GM19023 (cell line): ENCODE results near the gene GSS.
"Not testable (repeated sequence)": the region's sequence is repeated elsewhere in the genome, so short reads cannot be mapped to it uniquely, and the experiment has no call there.

ENCODE experiments used
- ATAC-seq: cut with Tn5 transposase; IDR thresholded peaks from one replicate; pipeline ENCODE4 v1.9.1; 2021; ENCODE audit warnings: mild to moderate bottlenecking, moderate library complexity; ENCODE audit not compliant: unreplicated experiment

Gene GSS

GRCh38 chr20:34915749-34916455, 39.7 kb downstream of the GSS start:
- ATAC-seq = no peak

- ATAC-seq = no peak
Observed at GRCh38 chr20:34915131-34915530, 40.5 kb downstream of the GSS start.

GRCh38 chr20:34907616-34908469, 47.8 kb downstream of the GSS start:
- no peak for ATAC-seq

- no peak for ATAC-seq
Observed at GRCh38 chr20:34904202-34904621, 51.4 kb downstream of the GSS start.

- ATAC-seq = not testable (repeated sequence)
Observed at GRCh38 chr20:34898731-34899130, 56.9 kb downstream of the GSS start.

GRCh38 chr20:34898129-34898528, 57.5 kb downstream of the GSS start:
- not testable (repeated sequence) for ATAC-seq

- no peak for ATAC-seq
Observed at GRCh38 chr20:34896086-34896621, 59.5 kb downstream of the GSS start.

GRCh38 chr20:34895465-34895864, 60.1 kb downstream of the GSS start:
- ATAC-seq = no peak

GRCh38 chr20:34894723-34895122, 60.9 kb downstream of the GSS start:
- no peak for ATAC-seq

- no peak for ATAC-seq
Observed at GRCh38 chr20:34892671-34893070, 62.9 kb downstream of the GSS start.

GRCh38 chr20:34891166-34892062, 64.2 kb downstream of the GSS start:
- no peak for ATAC-seq

GRCh38 chr20:34888468-34888867, 67.1 kb downstream of the GSS start:
- no peak for ATAC-seq

- ATAC-seq = no peak
Observed at GRCh38 chr20:34887023-34887422, 68.6 kb downstream of the GSS start.

- no peak for ATAC-seq
Observed at GRCh38 chr20:34886122-34886521, 69.5 kb downstream of the GSS start.

GRCh38 chr20:34884260-34884659, 71.3 kb downstream of the GSS start:
- no peak for ATAC-seq

GRCh38 chr20:34883809-34884208, 71.8 kb downstream of the GSS start:
- no peak for ATAC-seq

GRCh38 chr20:34883087-34883688, 72.4 kb downstream of the GSS start:
- no peak for ATAC-seq

- no peak for ATAC-seq
Observed at GRCh38 chr20:34881689-34882088, 73.9 kb downstream of the GSS start.

- not testable (repeated sequence) for ATAC-seq
Observed at GRCh38 chr20:34880971-34881370, 74.6 kb downstream of the GSS start.

- no peak for ATAC-seq
Observed at GRCh38 chr20:34880215-34880850, 75.3 kb downstream of the GSS start.
